ENCODE measurements around the gene SLC6A19.

SLC6A19 gene

GRCh38 chr5:1180841-1181271 lies 20.5 kb upstream of the SLC6A19 start:
- no peak for DNase-seq (ENCODE audit: low spot score)

DNA sequence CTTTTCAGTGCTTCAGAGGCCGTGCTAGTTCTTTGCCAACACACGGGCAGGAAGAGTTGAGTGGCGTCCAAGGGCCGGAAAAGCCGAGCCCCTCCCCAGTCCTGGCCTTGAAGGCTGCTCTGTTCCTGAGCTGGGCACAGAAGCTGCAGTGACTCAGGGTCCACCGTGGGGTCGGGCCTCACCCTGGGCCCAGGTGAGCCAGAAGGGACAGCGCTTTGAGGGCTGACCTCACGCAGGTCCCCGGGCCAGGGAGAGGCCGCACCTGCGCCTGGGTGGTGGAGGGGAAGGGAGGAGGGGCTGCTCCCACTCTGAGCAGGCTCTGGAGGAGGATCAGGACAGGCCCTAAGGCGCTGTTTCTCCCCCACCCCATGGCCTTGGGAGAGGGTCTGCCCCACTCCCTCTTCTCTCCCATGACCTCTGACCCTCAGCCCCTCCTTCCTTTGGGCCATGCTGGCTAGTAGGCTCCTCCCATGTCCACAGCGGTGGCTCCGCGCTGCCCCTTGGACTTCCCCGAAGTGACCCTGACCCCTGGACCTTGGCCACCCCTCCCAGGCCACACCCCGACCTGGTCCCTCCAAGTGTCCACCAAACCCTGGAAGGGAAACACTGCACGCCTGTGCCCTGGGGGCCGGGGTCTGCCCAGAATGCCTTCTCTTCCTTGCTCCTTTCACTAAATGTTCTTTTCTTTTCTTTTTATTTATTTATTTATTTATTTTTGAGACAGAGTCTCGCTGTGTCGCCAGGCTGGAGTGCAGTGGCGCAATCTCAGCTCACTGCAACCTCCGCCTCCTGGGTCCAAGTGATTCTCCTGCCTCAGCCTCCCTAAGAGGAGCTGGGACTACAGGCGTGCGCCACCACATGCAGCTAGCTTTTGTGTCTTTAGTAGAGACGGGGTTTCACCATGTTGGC lies 19.7 kb upstream of the SLC6A19 start:
- no peak for DNase-seq (ENCODE audit: low spot score)

- no peak for DNase-seq (ENCODE audit: low spot score)
Measured at GRCh38 chr5:1182360-1182632, 19.1 kb upstream of the SLC6A19 start.

GRCh38 chr5:1182633-1183423 lies 18.6 kb upstream of the SLC6A19 start:
- no peak for DNase-seq (ENCODE audit: low spot score)

GRCh38 chr5:1183424-1184162 lies 17.8 kb upstream of the SLC6A19 start:
- DNase-seq (ENCODE audit: low spot score), result no peak

DNA sequence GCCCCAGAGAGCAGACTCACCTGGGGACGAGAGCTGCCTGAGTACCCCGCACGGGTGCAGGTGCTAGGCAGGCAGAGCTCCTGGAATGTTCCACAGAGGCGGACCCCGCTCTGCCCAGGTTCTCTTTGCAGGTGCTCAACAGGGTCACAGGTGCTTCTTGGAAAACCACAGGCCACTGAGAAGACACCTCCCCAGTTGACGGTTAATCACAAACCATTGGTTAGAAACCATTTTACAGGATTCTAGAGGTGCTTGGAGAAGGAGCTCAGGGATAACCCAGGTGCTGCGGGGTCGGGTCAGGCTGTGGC lies 17.3 kb upstream of the SLC6A19 start:
- DNase-seq (ENCODE audit: low spot score), result no peak

GRCh38 chr5:1184481-1184880 lies 16.9 kb upstream of the SLC6A19 start:
- no peak for DNase-seq (ENCODE audit: low spot score)

DNA sequence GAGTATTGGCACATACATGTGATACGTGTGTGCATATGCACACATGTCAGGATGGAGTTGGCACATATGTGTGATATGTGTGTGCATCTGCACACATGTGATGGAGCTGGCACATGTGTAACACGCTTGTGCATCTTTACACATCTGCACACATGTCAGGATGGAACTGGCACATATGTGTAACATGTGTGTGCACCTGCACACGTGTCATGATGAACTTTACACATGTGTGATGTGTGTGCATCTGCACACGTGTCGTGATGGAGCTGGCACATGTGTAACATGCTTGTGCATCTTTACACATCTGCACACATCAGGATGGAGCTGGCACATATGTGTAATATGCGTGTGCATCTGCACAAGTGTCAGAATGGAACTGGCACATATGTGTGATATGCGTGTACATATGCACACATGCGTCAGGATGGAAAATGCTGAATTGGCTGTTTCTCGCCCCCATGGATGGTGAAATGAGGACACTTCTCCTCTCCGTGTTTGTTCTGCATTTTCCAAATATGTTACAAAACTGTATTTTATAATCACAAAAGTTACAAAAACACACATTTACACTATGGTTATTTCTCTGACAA lies 16.3 kb upstream of the SLC6A19 start:
- no peak for DNase-seq (ENCODE audit: low spot score)

DNA sequence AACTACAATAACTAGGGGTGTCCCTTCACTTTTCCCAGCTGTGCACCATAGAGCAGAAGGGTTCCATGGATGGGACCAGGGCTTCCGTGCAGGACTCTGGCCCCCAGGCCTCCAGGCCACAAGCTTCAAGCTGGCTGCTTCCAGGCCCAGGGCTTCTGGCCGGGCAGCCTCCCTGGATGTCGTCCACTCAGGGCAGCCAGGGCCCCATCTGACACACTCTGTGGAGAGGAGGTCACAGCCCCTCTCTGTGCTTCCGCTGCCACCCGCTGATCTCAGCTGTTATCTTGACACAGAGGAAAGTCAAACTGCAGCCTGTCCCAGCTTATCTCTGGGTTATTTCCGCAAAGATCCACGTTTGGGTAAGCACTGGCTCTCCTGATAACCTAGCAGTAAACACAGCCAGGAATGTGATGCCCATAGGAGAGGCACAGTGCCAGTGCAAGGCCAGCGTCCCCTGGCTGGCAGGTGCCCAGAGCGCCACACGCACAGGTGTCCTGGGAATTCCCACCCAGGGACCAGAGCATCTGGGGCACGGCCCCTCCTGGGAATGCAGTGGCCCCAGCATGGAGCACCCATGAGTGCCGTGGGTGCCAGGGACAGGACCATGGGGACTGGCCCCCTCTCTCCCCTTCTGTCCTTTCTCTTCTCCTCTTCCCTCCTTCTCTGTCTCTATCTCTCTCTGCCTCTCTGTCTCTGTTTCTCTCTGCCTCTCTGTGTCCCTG lies 15.6 kb upstream of the SLC6A19 start:
- DNase-seq (ENCODE audit: low spot score), result no peak

DNA sequence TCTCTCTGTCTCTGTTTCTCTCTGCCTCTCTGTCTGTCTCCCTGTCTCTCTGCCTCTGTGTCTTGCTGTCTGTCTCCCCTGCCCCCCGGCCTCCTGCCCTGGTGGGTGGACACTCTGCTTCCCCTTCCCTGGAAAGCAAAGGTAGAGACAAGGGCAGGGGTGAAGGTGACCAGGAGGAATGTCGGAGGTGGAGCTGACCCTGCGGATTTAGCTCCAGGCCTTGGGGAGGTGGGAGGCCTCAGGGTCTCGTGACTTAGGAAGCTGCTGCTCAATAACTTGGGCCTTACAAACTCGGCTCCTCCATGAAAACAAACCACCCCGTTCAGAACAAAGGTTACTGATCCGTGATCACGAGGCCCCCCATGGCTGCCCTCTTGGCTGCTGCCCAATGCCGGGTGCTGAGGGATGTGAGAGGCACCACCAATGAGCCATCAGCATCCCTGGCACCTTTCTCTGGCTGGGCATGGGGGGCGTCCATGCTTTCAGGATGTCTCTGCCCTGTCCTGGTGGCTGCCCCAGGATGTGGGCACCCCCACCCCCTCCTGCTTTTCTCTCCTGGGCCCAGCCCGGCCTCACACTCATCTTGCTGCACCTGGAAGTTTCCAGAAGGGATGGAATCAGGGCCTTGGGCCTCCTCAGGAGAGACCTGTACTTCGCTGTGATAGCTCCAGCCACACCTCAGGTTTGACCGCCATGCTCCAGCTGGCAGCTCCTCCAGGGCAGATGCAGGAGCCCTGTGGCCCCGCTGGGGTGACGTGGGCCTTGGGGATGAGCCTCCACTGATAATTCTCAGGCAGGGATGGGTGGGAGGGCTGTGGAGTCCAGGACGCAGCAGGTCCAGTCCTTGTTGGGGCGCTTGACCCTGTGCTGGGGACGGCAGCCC lies 14.8 kb upstream of the SLC6A19 start:
- no peak for DNase-seq (ENCODE audit: low spot score)

DNA sequence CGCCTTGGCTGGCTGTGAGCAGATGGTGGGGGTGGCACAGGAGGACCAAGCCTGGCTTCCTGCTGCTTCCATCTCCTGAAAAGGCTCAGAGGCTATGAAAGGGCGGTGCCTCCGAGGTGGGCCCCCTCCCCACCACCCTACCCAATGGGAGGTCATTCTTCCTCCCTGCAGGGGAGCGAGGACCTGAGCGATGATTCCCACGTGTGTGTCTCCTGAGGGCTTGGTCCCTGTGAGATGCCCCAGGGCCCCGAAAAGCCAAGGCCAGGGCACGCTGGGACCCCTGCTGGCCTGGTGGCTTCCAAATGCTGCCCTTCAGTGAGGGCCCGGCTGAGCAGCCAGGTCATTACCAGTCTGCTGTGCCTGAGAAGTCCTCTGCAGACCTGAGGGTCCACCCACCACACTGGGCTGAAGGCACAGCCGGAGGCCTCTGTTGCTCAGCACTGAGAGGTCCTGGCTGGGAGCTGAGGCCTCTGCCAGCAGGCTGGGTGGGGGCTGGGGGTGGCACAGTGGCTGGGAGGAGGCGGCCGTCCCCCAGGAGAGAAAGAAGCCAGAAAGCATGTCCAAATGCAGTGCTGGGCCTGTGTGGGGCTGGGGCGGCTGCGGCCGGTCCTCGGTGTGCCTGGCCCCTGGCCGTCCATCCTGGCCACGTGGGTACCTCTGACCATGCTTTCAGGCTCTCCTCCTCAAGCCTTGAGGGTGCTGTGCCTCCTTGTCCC lies 14.0 kb upstream of the SLC6A19 start:
- DNase-seq (ENCODE audit: low spot score), result no peak

- no peak for DNase-seq (ENCODE audit: low spot score)
Measured at GRCh38 chr5:1187950-1188334, 13.5 kb upstream of the SLC6A19 start.

DNA sequence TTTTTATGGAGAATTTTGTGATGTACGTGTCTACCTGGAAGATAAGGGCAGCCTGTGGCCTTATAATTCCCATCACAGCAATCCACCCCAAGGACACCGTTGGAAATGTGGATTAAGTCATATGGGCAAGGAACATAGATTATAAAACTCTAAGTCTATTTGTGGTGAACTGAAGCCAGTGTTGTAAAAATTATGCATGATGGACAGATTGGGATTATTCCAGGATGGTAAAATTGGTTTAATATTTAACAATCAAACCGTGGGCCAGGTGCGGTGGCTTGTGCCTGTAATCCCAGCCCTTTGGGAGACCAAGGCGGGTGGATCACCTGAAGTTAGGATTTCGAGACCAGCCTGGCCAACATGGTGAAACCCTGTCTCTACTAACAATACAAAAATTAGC lies 12.9 kb upstream of the SLC6A19 start:
- DNase-seq (ENCODE audit: low spot score), result no peak

- no peak for DNase-seq (ENCODE audit: low spot score)
Measured at GRCh38 chr5:1189269-1189668, 12.1 kb upstream of the SLC6A19 start.

- DNase-seq (ENCODE audit: low spot score), result no peak
Measured at GRCh38 chr5:1190278-1190677, 11.1 kb upstream of the SLC6A19 start.

- no peak for DNase-seq (ENCODE audit: low spot score)
Measured at GRCh38 chr5:1190837-1191239, 10.6 kb upstream of the SLC6A19 start.

DNA sequence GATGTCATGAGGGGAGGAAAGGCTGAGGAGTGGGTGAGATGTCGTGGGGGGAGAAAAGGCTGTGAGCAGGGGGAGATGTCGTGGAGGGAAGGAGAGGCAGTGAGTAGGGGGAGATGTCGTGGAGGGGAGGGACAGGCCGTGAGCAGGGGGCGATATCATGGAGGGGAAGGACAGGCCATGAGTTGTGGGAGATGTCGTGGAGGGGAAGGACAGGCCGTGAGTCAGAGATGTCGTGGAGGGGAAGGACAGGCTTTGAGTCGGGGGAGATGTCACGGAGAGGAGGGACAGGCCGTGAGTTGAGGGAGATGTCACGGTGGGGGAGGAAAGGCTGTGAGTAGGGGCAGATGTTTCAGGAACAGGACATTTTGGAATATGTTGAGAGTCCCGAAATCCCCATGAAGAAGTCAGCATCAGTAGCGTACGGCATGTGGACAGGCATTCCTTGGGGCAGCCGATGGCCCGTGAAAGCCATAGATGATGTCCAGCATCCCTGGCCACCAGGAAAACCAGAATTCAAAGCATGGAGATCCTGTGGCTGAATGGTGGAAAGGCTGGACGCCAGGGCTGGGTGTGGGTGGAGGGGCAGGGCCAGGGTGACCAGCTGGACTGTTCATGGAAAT lies 8.3 kb upstream of the SLC6A19 start:
- no peak for DNase-seq (ENCODE audit: low spot score)

- DNase-seq (ENCODE audit: low spot score), result no peak
Measured at GRCh38 chr5:1193591-1193985, 7.8 kb upstream of the SLC6A19 start.

DNA sequence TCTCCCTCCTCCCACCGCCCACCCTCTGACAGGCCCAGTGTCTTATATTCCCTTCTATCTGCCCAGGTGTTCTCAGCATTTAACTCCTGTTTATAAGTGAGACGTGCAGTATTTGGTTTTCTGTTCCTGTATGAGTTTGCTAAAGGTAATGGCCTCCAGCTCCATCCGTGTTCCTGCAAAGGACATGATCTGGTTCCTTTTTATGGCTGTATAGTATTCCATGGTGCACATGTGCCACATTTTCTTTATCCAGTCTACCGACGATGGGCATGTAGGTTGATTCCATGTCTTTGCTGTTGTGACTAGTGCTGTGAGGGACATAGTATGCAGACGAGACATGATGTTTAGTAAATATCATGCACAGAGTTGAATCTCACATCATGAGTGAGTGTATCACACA lies 7.0 kb upstream of the SLC6A19 start:
- DNase-seq (ENCODE audit: low spot score), result no peak

DNA sequence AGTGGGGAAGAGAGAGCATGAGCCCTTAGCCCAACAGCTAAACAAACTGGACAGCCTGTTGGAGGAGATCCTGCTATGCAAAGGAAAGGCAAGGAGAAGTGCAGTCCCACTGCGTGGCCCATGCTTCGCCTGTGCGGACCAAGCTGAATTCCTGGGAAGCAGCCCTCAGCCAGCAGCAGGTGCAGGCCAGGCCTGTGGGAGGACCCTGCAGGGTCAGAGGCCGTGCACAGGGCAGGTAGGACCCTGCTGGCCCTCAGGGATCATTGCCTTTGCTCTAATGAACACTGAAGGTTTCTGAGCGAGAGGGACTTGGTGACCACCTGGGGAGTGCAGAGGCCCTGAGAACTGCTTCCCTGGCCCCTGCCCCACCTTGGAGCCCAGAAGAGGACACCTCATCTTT lies 6.0 kb upstream of the SLC6A19 start:
- no peak for DNase-seq (ENCODE audit: low spot score)
